ENCODE measurements around the gene SNRNP27.
"Not testable (repeated sequence)": the region's sequence is repeated elsewhere in the genome, so short reads cannot be mapped to it uniquely, and the experiment has no call there.

The SNRNP27 gene

GRCh38 chr2:69946351-69947324, 52.9 kb downstream of the SNRNP27 start:
- no peak for DNase-seq (ENCODE audit: low read depth)

DNA sequence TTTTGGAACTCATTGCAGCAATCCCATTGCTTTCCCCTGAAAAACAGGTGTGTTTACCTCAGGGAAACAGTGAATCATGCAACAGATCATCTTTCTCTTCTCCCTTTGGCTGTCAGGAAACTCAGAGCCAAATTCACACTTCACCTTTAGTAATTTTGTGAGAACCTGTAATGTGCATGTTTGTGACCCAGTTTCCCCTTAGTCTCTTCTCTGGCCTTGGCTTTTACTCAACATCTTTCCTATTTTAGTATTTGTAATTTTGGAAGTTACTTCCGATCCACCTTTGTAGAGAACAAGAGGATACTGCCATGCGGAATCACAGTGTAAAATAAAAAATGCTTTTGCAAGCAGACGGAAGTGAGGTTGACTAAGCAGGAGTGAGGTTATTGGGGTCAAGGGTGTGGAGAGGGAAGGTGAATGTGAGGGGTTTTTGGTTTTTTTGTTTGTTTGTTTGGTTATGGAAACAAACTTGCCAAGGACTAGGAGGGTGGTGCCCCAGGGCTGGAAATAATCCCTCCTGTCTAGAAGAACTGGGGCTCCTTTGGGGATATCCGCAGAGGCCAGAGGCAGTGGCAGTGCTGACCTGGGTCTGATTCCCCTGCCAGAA, 53.7 kb downstream of the SNRNP27 start:
- no peak for DNase-seq (ENCODE audit: low read depth)

- DNase-seq (ENCODE audit: low read depth): no peak
These were observed 54.5 kb downstream of the SNRNP27 start for GRCh38 chr2:69948032-69948962.

GRCh38 chr2:69948963-69949645, 55.3 kb downstream of the SNRNP27 start:
- DNase-seq (ENCODE audit: low read depth): no peak

DNA sequence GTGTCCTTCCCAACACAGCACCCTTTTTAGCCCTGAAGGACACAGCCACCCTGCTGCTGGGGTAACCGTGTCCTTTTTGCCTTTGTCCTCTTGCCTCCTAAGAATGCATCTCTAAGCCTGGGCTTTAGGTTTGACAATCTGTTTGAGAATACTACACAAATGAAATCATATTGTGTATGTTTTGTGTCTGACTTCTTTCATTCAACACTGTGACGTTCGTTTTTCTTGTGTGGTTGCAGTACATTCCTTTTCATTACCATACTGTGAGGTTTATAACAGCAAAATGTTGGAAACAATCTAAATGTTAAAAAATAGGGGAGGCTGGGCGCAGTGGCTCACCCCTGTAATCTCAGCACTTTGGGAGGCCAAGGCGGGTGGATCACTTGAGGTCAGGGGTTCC, 56.5 kb downstream of the SNRNP27 start:
- no peak for DNase-seq (ENCODE audit: low read depth)

- DNase-seq (ENCODE audit: low read depth): not testable (repeated sequence)
These were observed 56.9 kb downstream of the SNRNP27 start for GRCh38 chr2:69950671-69951070.

GRCh38 chr2:69952336-69953115, 58.8 kb downstream of the SNRNP27 start:
- DNase-seq (ENCODE audit: low read depth): no peak

DNA sequence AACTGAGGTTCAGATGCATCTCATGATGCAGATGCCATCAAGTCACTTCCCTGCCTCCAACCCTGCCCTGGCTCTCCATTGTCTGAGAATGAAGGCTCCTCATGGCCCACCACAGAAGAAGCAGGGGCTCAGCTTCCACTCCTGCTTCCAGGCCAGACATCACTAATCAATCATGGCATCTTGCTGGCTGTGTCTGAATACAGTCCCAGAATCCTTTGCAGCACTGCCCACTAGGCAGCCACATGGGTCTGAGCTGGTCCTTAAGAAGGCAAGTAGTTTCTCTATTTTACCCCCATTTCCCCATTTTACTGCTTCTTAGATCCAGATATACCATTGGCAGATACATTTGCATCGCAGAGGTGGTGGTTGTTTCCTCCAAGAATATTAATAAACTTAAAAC, 60.3 kb downstream of the SNRNP27 start:
- DNase-seq (ENCODE audit: low read depth): no peak

All from stimulated activated CD8-positive, alpha-beta memory T cell treated with anti-CD3 and anti-CD28 coated beads, Interleukin-15, amount 100 ng/mL, for 24 hours (primary cell).